Endothelial cell of umbilical vein (primary cell): ENCODE results near the gene ZNF483. TPM values are rescaled to one million over a fixed set of nuclear protein-coding genes. Genes with fewer than 3 reads are reported as not detected.
A peak's percentile ranks its signal among the peaks of the same experiment; 100 is the strongest.

Experiments
- BruUV-seq: library from RNA; stranded (reverse); fragments of 400-500 nt; replicated peaks from 2 replicates; lab custom pipeline; 2021; lab: Mats Ljungman, UMichigan
- CTCF ChIA-PET: fragments of 300-600, 350-600 bp; sonication (Branson Sonifier 250); formaldehyde crosslinking; loops from one replicate; lab custom pipeline; 2021; ENCODE audit warnings: antibody characterized with exemption, inconsistent platforms; lab: Charles Lee
- POLR2A ChIA-PET: fragments of 300-600, 350-600 bp; sonication (Branson Sonifier 250); formaldehyde crosslinking; loops from one replicate; lab custom pipeline; 2021; ENCODE audit warnings: antibody characterized with exemption, inconsistent platforms; lab: Charles Lee
- DNase-seq: peaks from one replicate; pipeline ENCODE4 v3.0.0-alpha.2; 2011; ENCODE audit warnings: low read depth, low spot score
- FAIRE-seq: peaks from 2 replicates; lab custom pipeline; 2011; peaks lifted over from hg19 to GRCh38; lab: Jason Lieb, UNC
- H2AFZ ChIP-seq: 2 replicates; pipeline ENCODE4 v1.6.0; 2012; ENCODE audit warnings: low read depth, low read length, control low read depth, inconsistent platforms
- H3K27ac ChIP-seq: 2 replicates; pipeline ENCODE4 v1.5.1; 2011; ENCODE audit warnings: low read depth, mild to moderate bottlenecking, control low read depth, low read length, moderate library complexity; ENCODE audit not compliant: insufficient read depth
- H3K27me3 ChIP-seq, 2 experiments: 2 replicates each; pipeline versions ENCODE4 v1.6.0 to v1.6.1; 2011; ENCODE audit warnings: low read length in 2 of 2, mixed read lengths in 1 of 2; ENCODE audit not compliant: control insufficient read depth in 2 of 2, insufficient read depth in 2 of 2
- H3K36me3 ChIP-seq, 2 experiments: 2 replicates in 1 of 2; 3 replicates in 1 of 2; pipeline ENCODE4 v1.5.1; 2011; ENCODE audit warnings: low read length in 2 of 2, mild to moderate bottlenecking in 1 of 2, moderate library complexity in 1 of 2; ENCODE audit not compliant: control insufficient read depth in 2 of 2, insufficient read depth in 2 of 2; ENCODE audit errors: extremely low read depth in 1 of 2
- H3K4me1 ChIP-seq: 3 replicates; pipeline ENCODE4 v1.5.1; 2011; ENCODE audit warnings: mild to moderate bottlenecking, low read length; ENCODE audit not compliant: control insufficient read depth, insufficient read depth; ENCODE audit errors: extremely low read depth
- H3K4me2 ChIP-seq: 2 replicates; pipeline ENCODE4 v1.6.1; 2011; ENCODE audit warnings: low read length, control low read depth, mixed read lengths; ENCODE audit not compliant: insufficient read depth
- H3K4me3 ChIP-seq, 3 experiments: fragments of 200-600 bp in 1 of 3; sonication (generic), shearing (Covaris generic) in 1 of 3; replicated peaks in 1 of 3; 2 replicates each; pipeline ENCODE4 v1.5.1; 2011 to 2016; ENCODE audit warnings: control low read depth in 3 of 3, low read length in 3 of 3, mild to moderate bottlenecking in 2 of 3, inconsistent platforms in 1 of 3, low read depth in 1 of 3, moderate library complexity in 1 of 3; ENCODE audit not compliant: insufficient read depth in 1 of 3
- H3K79me2 ChIP-seq: 2 replicates; pipeline ENCODE4 v1.6.0; 2012; ENCODE audit warnings: low read length, inconsistent platforms; ENCODE audit not compliant: control insufficient read depth, insufficient read depth
- H3K9ac ChIP-seq: replicated peaks from 2 replicates; pipeline ENCODE3; 2011; ENCODE audit warnings: low read length, control low read depth; ENCODE audit not compliant: insufficient read depth; ENCODE audit errors: extremely low read depth
- H3K9me1 ChIP-seq: replicated peaks from 3 replicates; pipeline ENCODE4 v1.6.0; 2011; ENCODE audit warnings: mild to moderate bottlenecking, low read length; ENCODE audit not compliant: control insufficient read depth, insufficient read depth; ENCODE audit errors: extremely low read depth
- H3K9me3 ChIP-seq: replicated peaks from 2 replicates; pipeline ENCODE4 v1.5.1; 2012; ENCODE audit warnings: low read length, inconsistent platforms; ENCODE audit not compliant: control insufficient read depth, insufficient read depth
- H4K20me1 ChIP-seq: replicated peaks from 2 replicates; pipeline ENCODE3; 2011; ENCODE audit warnings: mild to moderate bottlenecking, low read length; ENCODE audit not compliant: control insufficient read depth, insufficient read depth; ENCODE audit errors: extremely low read depth
- EZH2 ChIP-seq: IDR thresholded peaks from 2 replicates; pipeline ENCODE4 v1.6.1; 2012; ENCODE audit warnings: borderline replicate concordance, low read depth, mild to moderate bottlenecking, moderate library complexity, low read length, inconsistent platforms; ENCODE audit not compliant: severe bottlenecking
- GATA2 ChIP-seq: IDR thresholded peaks from 2 replicates; pipeline ENCODE4 v1.7.0; 2011; ENCODE audit warnings: low read depth, mild to moderate bottlenecking, moderate library complexity, mixed read lengths, low read length; ENCODE audit not compliant: insufficient read length, insufficient read depth
- JUN ChIP-seq: IDR thresholded peaks from 2 replicates; pipeline ENCODE4 v1.6.1; 2011; ENCODE audit warnings: borderline replicate concordance, low read depth; ENCODE audit not compliant: insufficient read length, insufficient read depth
- MYC ChIP-seq: IDR thresholded peaks from one replicate; pipeline ENCODE4 v1.6.1; 2011; ENCODE audit warnings: mild to moderate bottlenecking, low read depth, low read length
- POLR2AphosphoS5 ChIP-seq: IDR thresholded peaks from 2 replicates; pipeline ENCODE4 v1.6.1; 2012; ENCODE audit warnings: low read depth, mild to moderate bottlenecking, control low read depth, low read length, moderate library complexity; ENCODE audit not compliant: insufficient read depth
- dilution Hi-C: fragments of 300-500 bp; cut with MboI; formaldehyde crosslinking; loops from one replicate; pipeline ENCODE4 v1.15.0; 2019; ENCODE audit warnings: low sequenced_read_pairs; ENCODE audit not compliant: extremely low pct_ligation_motif_present
- intact Hi-C: fragments of 100-400 bp; cut with micrococcal nuclease; formaldehyde crosslinking; loops from one replicate; pipeline ENCODE4 v1.10.0; 2022
- polyA plus RNA-seq, 4 experiments: library from polyadenylated mRNA; depleted of rRNA in 3 of 4; stranded (reverse) in 3 of 4; unstranded in 1 of 4; fragments of >200 nt; gene quantifications; 2 replicates each; pipeline versions ENCODE4 v1.2.1 to v1.2.3, GENCODE V29; 2011 to 2012; ENCODE audit warnings: missing spikeins in 1 of 4
- total RNA-seq: library from RNA; stranded (reverse); gene quantifications from 2 replicates; pipeline ENCODE4 v1.2.3, GENCODE V29; 2021
- TF ChIP-seq, protein P1 (sequence below), 2 donors: IDR thresholded peaks; 1 replicate in 1 of 2; 2 replicates in 1 of 2; pipeline ENCODE4 v1.5.1; 2011; ENCODE audit warnings: low read length in 2 of 2, mild to moderate bottlenecking in 2 of 2, moderate library complexity in 2 of 2, control low read depth in 1 of 2, inconsistent platforms in 1 of 2, low read depth in 1 of 2; ENCODE audit not compliant: insufficient read depth in 1 of 2; ENCODE audit errors: extremely low read depth in 1 of 2
- TF ChIP-seq, protein P2 (sequence below): IDR thresholded peaks from 2 replicates; pipeline ENCODE4 v1.6.1; 2011; ENCODE audit not compliant: insufficient read depth, insufficient read length

Gene ZNF483
- total and polyA plus RNA-seq, 2 donors (not counting 3 experiments of a cell fraction or from before 2014, with no cell fraction given): 0.23 to 2.0 TPM

GRCh38 chr9:111588846-111589245 is 63.9 kb downstream of the ZNF483 start:
- no peaks in the 10 kb centered on the region for H3K4me1 ChIP-seq
- intact Hi-C loops: no loop called here
- H3K9ac ChIP-seq: no peak overlapping the region
- no peaks in the 10 kb centered on the region for H4K20me1 ChIP-seq
- no TSS peak for BruUV-seq
- H3K9me1 ChIP-seq: no peaks in the 10 kb centered on the region
- dilution Hi-C loops: no loop called here
- peaks cover 11% of the 10 kb centered on the region in 2 experiments for H3K36me3 ChIP-seq
- no peaks in the 10 kb centered on the region for H3K79me2 ChIP-seq
- no peaks in the 10 kb centered on the region for H3K9me3 ChIP-seq
- no peaks in the 10 kb centered on the region for H3K27me3 ChIP-seq
- ChIA-PET POLR2A (no interaction called here), CTCF (interaction anchor here (1.4 kb wide), 2 partner anchors 9 to 33 kb away, joined by 4 to 5 read pairs; no protein-coding TSS in a partner anchor)
- no peak overlapping the region for H2AFZ ChIP-seq
- no peak overlapping the region for H3K4me2 ChIP-seq
- FAIRE-seq (no peak), DNase-seq (no peak)
- no peak overlapping the region for H3K27ac ChIP-seq
- H3K4me3 ChIP-seq: no peak overlapping the region
- TF ChIP-seq JUN: no peak

DNA sequence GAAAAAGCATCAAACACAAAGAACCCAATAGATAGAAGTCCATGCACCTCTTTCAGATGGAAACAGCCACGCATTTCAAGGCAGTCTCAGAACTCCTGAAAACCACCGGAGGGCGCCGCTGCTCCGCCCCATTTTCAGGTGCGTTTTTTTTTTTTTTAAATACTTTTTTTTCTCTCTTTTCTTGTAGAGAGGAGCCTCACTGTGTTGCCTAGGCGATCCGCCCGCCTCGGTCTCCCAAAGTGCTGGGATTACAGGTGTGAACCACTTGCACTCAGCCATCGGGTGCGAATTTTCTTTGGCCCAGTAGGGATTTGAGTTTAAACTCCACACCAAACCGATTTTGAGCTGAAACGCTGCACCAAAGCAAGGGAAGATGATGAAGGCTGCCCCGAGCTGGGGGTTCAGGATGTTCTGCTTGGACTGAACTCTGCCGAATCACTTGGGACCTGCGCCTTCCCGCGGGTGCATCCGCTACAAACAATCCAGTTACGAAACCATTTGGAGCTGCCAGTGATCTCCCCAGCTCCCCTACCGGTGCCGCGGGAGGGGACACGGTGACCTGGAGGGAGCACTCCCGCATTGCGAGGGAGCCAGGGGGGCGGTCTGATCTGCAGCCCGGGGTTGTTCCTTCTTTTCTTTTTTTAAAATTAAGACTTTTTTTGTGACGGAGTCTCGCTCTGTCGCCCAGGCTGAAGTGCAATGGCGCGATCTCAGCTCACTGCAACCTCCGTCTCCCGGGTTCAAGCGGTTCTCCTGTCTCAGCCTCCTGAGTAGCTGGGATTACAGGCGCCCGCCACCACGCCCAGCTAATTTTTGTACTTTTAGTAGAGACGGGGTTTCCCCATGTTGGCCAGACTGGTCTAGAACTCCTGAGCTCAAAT is 73.1 kb downstream of the ZNF483 start:
- FAIRE-seq (peak; percentile 42), DNase-seq (peak; percentile 81)
- Histone ChIP-seq H3K4me3 (peak overlapping the region; percentile 72 to 91 (median 90)), H3K9ac (peak overlapping the region; percentile 91), H3K36me3 (peaks cover 6 to 9% of the 10 kb centered on the region in 2 experiments), H3K9me3 (no peaks in the 10 kb centered on the region), H3K79me2 (peaks cover 17% of the 10 kb centered on the region), H3K4me2 (peak overlapping the region; percentile 65), H3K4me1 (peaks cover 36% of the 10 kb centered on the region), H3K9me1 (no peaks in the 10 kb centered on the region), H4K20me1 (no peaks in the 10 kb centered on the region), H3K27me3 (no peaks in the 10 kb centered on the region), H3K27ac (peak overlapping the region; percentile 87), H2AFZ (peak overlapping the region; percentile 78)
- POLR2A ChIA-PET: interaction anchor here (2.0 kb wide), 1 partner anchor 33 kb away, joined by 18 read pairs; the partner anchor contains the start of gene DNAJC25
- dilution Hi-C loops (no loop called here), intact Hi-C loops (loop anchor here (1.0 to 10.0 kb wide), 7 partner anchors 24 to 767 kb away; partner anchors contain the start of genes ECPAS and GNG10)
- no TSS peak for BruUV-seq
- CTCF ChIA-PET: interaction anchor here (0.7 to 9.0 kb wide), 26 partner anchors 8 to 487 kb away, joined by 3 to 221 read pairs (median 4); partner anchors contain the start of genes DNAJC25 and GNG10
- TF ChIP-seq GATA2 (no peak), EZH2 (no peak), POLR2AphosphoS5 (no peak), MYC (no peak)
- TF ChIP-seq, protein P1, sequence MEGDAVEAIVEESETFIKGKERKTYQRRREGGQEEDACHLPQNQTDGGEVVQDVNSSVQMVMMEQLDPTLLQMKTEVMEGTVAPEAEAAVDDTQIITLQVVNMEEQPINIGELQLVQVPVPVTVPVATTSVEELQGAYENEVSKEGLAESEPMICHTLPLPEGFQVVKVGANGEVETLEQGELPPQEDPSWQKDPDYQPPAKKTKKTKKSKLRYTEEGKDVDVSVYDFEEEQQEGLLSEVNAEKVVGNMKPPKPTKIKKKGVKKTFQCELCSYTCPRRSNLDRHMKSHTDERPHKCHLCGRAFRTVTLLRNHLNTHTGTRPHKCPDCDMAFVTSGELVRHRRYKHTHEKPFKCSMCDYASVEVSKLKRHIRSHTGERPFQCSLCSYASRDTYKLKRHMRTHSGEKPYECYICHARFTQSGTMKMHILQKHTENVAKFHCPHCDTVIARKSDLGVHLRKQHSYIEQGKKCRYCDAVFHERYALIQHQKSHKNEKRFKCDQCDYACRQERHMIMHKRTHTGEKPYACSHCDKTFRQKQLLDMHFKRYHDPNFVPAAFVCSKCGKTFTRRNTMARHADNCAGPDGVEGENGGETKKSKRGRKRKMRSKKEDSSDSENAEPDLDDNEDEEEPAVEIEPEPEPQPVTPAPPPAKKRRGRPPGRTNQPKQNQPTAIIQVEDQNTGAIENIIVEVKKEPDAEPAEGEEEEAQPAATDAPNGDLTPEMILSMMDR (IDR thresholded peaks at IDR 0.05; ENCODE audit: extremely low read depth in 1 of 2, insufficient read depth in 1 of 2, low read depth in 1 of 2, low read length in 2 of 2): peak; percentile 68 to 72
- TF ChIP-seq, protein P2, sequence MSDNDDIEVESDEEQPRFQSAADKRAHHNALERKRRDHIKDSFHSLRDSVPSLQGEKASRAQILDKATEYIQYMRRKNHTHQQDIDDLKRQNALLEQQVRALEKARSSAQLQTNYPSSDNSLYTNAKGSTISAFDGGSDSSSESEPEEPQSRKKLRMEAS: no peak
